ENCODE data around the gene DPY19L1. TPM values are rescaled to one million over a fixed set of nuclear protein-coding genes. Genes with fewer than 3 reads are reported as not detected.
A peak's percentile ranks its signal among the peaks of the same experiment; 100 is the strongest.
"Not testable (repeated sequence)": the region's sequence is repeated elsewhere in the genome, so short reads cannot be mapped to it uniquely, and the experiment has no call there.

DPY19L1 gene
- total RNA-seq, 1 experiment from 2014 or later: 15.5 TPM

GRCh38 chr7:35004531-35005095 is 32.7 kb downstream of the DPY19L1 start:
- no peak for DNase-seq (ENCODE audit: low spot score)
- ChIA-PET POLR2A (no interaction called here), CTCF (no interaction called here)
- Mint-ChIP-seq H3K36me3 (peaks cover 4% of the 10 kb centered on the region; the same call in 1 of the 2 replicates), H3K4me1 (peaks cover 14% of the 10 kb centered on the region), H3K9me3 (peaks cover 5% of the 10 kb centered on the region; the same call in 1 of the 2 replicates), H3K27ac (no peak overlapping the region), H3K4me3 (no peak overlapping the region), H3K27me3 (ENCODE audit: low read depth) (no peaks in the 10 kb centered on the region)
- no peak for ATAC-seq
- TF ChIP-seq ETV6 (CRISPR knock-in tag; IDR thresholded peaks at IDR 0.05): no peak
- TF ChIP-seq ZNF138 (CRISPR knock-in tag; conservative IDR thresholded peaks at IDR 0.05): no peak
- no peak for TF ChIP-seq MXD4 (CRISPR knock-in tag; IDR thresholded peaks at IDR 0.05; ENCODE audit: borderline replicate concordance)
- no peak for TF ChIP-seq ELF4 (CRISPR knock-in tag; IDR thresholded peaks at IDR 0.05; ENCODE audit: low read depth)
- TF ChIP-seq FOXP4 (CRISPR knock-in tag; IDR thresholded peaks at IDR 0.05): no peak
- no peak for TF ChIP-seq PREB (CRISPR knock-in tag; IDR thresholded peaks at IDR 0.05; ENCODE audit: borderline replicate concordance)
- TF ChIP-seq SOX15 (CRISPR knock-in tag; IDR thresholded peaks at IDR 0.05): no peak
- TF ChIP-seq ATF1 (CRISPR knock-in tag; IDR thresholded peaks at IDR 0.05): no peak
- no peak for TF ChIP-seq GTF2I (CRISPR knock-in tag; conservative IDR thresholded peaks at IDR 0.05)
- TF ChIP-seq STAT6 (CRISPR knock-in tag; conservative IDR thresholded peaks at IDR 0.05; ENCODE audit: low read depth): no peak
- TF ChIP-seq E2F5 (CRISPR knock-in tag; IDR thresholded peaks at IDR 0.05): no peak
- no peak for TF ChIP-seq NR3C1 (CRISPR knock-in tag; conservative IDR thresholded peaks at IDR 0.05; ENCODE audit: low read depth)

DNA sequence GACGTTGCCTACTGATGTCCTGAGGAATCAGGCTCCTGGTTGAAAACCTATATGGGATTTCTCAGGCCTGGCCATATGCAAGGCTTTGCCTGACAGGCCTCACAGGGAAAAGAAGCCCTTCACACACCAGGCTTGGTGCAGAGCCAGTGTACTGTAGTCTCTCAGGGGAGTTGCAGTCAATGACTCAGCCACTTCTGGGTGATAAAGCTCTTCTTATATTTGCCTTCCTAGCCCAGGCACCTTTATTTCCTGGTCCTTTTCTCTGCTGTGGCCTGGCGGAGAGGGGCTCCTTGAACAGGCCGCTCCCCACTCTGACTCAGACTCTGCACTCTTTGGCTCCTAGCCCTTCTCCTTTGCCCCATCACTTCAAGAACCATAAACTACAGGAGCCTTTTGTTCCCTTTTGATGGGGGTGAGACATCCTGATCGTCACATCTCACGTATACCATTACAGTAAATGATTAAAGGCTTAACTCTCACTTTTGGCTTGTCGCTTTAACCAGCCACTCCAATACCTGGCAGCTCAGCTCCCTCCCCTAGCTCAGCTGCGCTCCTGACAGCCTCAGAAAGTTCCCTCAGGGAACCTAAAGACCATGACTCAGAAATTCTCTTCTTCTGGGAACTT is 33.5 kb downstream of the DPY19L1 start:
- no peak overlapping the region; the same call in 1 of the 2 replicates for H3K27ac Mint-ChIP-seq
- H3K4me3 Mint-ChIP-seq: no peak overlapping the region
- POLR2A ChIA-PET: no interaction called here
- TF ChIP-seq NR3C1 (CRISPR knock-in tag; conservative IDR thresholded peaks at IDR 0.05; ENCODE audit: low read depth) (no peak), FOXP1 (CRISPR knock-in tag; IDR thresholded peaks at IDR 0.05; ENCODE audit: borderline replicate concordance) (no peak), FOXP4 (CRISPR knock-in tag; IDR thresholded peaks at IDR 0.05) (no peak), OVOL2 (CRISPR knock-in tag; IDR thresholded peaks at IDR 0.05; ENCODE audit: borderline replicate concordance) (no peak)
- TF ChIP-seq, protein P1, sequence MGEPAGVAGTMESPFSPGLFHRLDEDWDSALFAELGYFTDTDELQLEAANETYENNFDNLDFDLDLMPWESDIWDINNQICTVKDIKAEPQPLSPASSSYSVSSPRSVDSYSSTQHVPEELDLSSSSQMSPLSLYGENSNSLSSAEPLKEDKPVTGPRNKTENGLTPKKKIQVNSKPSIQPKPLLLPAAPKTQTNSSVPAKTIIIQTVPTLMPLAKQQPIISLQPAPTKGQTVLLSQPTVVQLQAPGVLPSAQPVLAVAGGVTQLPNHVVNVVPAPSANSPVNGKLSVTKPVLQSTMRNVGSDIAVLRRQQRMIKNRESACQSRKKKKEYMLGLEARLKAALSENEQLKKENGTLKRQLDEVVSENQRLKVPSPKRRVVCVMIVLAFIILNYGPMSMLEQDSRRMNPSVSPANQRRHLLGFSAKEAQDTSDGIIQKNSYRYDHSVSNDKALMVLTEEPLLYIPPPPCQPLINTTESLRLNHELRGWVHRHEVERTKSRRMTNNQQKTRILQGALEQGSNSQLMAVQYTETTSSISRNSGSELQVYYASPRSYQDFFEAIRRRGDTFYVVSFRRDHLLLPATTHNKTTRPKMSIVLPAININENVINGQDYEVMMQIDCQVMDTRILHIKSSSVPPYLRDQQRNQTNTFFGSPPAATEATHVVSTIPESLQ (CRISPR knock-in tag; IDR thresholded peaks at IDR 0.05): no peak
- H3K4me1 Mint-ChIP-seq: peaks cover 22% of the 10 kb centered on the region
- ATAC-seq: peak; percentile 41; the same call in 1 of the 2 replicates
- no peak for DNase-seq (ENCODE audit: low spot score)
- peaks cover 5% of the 10 kb centered on the region; the same call in 1 of the 2 replicates for H3K9me3 Mint-ChIP-seq
- H3K36me3 Mint-ChIP-seq: peaks cover 4% of the 10 kb centered on the region; the same call in 1 of the 2 replicates
- CTCF ChIA-PET: no interaction called here
- H3K27me3 Mint-ChIP-seq (ENCODE audit: low read depth): no peaks in the 10 kb centered on the region

GRCh38 chr7:35003177-35003650 is 34.1 kb downstream of the DPY19L1 start:
- DNase-seq (ENCODE audit: low spot score); ATAC-seq; H3K27ac Mint-ChIP-seq; CTCF ChIA-PET; POLR2A ChIA-PET; H3K27me3 Mint-ChIP-seq (ENCODE audit: low read depth); H3K4me3 Mint-ChIP-seq; H3K9me3 Mint-ChIP-seq; H3K36me3 Mint-ChIP-seq: not testable (repeated sequence)
- H3K4me1 Mint-ChIP-seq: peaks cover 27% of the 10 kb centered on the region

DNA sequence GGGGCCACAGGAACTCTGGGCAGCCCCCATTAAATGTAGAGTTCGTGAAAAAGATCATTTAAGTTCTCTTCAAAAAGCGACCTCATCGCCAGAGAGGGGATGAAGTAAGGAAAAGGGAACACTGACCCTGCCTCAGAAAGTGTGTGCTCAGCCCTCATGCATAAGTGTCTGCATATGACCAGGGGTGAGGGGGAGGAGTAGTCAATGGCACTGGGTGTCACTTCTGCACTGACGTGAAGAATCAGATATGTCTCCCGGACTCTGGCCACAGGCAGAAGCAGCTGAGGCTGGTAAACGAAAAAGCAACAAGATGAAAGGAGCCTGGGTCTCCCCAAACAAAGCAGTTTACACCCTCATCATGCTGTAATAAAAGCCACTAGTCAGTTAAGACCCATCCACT is 39.0 kb downstream of the DPY19L1 start:
- POLR2A ChIA-PET; H3K4me3 Mint-ChIP-seq; H3K27me3 Mint-ChIP-seq (ENCODE audit: low read depth); H3K9me3 Mint-ChIP-seq; CTCF ChIA-PET; DNase-seq (ENCODE audit: low spot score); H3K36me3 Mint-ChIP-seq; H3K27ac Mint-ChIP-seq; ATAC-seq: not testable (repeated sequence)
- peaks cover 19% of the 10 kb centered on the region for H3K4me1 Mint-ChIP-seq
